Measurements from ENCODE around the gene CSMD2.

DNA sequence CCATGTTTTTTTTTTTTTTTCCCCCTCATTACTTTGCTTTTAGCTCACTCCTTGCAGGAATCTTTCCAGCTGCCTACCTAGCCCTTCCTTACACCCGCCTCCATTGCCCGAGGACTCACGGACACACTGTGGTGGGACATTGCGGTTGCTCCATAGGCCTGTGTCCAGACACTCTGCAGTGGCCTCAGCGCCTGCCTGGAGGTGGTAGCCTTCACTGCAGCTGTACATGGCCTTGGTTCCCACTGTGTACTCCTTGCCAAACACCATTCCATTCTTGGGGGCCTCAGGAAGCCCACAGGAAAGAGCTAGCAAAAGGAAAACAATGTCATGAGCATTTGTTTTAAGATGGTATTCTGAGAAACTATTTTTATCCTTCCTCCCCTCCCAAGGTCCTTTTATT is 592.6 kb downstream of the CSMD2 start:
- TF ChIP-seq JUN (CRISPR knock-in tag; IDR thresholded peaks at IDR 0.05) (no peak), TEAD4 (CRISPR knock-in tag; IDR thresholded peaks at IDR 0.05) (no peak), CREB1 (CRISPR knock-in tag; IDR thresholded peaks at IDR 0.05) (no peak)
- TF ChIP-seq, protein P1, sequence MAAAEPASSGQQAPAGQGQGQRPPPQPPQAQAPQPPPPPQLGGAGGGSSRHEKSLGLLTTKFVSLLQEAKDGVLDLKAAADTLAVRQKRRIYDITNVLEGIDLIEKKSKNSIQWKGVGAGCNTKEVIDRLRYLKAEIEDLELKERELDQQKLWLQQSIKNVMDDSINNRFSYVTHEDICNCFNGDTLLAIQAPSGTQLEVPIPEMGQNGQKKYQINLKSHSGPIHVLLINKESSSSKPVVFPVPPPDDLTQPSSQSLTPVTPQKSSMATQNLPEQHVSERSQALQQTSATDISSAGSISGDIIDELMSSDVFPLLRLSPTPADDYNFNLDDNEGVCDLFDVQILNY (CRISPR knock-in tag; IDR thresholded peaks at IDR 0.05) = no peak
- TF ChIP-seq, protein P2, sequence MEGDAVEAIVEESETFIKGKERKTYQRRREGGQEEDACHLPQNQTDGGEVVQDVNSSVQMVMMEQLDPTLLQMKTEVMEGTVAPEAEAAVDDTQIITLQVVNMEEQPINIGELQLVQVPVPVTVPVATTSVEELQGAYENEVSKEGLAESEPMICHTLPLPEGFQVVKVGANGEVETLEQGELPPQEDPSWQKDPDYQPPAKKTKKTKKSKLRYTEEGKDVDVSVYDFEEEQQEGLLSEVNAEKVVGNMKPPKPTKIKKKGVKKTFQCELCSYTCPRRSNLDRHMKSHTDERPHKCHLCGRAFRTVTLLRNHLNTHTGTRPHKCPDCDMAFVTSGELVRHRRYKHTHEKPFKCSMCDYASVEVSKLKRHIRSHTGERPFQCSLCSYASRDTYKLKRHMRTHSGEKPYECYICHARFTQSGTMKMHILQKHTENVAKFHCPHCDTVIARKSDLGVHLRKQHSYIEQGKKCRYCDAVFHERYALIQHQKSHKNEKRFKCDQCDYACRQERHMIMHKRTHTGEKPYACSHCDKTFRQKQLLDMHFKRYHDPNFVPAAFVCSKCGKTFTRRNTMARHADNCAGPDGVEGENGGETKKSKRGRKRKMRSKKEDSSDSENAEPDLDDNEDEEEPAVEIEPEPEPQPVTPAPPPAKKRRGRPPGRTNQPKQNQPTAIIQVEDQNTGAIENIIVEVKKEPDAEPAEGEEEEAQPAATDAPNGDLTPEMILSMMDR (IDR thresholded peaks at IDR 0.05) = no peak
- TF ChIP-seq, protein P3, sequence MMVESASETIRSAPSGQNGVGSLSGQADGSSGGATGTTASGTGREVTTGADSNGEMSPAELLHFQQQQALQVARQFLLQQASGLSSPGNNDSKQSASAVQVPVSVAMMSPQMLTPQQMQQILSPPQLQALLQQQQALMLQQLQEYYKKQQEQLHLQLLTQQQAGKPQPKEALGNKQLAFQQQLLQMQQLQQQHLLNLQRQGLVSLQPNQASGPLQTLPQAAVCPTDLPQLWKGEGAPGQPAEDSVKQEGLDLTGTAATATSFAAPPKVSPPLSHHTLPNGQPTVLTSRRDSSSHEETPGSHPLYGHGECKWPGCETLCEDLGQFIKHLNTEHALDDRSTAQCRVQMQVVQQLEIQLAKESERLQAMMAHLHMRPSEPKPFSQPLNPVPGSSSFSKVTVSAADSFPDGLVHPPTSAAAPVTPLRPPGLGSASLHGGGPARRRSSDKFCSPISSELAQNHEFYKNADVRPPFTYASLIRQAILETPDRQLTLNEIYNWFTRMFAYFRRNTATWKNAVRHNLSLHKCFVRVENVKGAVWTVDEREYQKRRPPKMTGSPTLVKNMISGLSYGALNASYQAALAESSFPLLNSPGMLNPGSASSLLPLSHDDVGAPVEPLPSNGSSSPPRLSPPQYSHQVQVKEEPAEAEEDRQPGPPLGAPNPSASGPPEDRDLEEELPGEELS (CRISPR knock-in tag; IDR thresholded peaks at IDR 0.05) = no peak
- TF ChIP-seq, protein P4, sequence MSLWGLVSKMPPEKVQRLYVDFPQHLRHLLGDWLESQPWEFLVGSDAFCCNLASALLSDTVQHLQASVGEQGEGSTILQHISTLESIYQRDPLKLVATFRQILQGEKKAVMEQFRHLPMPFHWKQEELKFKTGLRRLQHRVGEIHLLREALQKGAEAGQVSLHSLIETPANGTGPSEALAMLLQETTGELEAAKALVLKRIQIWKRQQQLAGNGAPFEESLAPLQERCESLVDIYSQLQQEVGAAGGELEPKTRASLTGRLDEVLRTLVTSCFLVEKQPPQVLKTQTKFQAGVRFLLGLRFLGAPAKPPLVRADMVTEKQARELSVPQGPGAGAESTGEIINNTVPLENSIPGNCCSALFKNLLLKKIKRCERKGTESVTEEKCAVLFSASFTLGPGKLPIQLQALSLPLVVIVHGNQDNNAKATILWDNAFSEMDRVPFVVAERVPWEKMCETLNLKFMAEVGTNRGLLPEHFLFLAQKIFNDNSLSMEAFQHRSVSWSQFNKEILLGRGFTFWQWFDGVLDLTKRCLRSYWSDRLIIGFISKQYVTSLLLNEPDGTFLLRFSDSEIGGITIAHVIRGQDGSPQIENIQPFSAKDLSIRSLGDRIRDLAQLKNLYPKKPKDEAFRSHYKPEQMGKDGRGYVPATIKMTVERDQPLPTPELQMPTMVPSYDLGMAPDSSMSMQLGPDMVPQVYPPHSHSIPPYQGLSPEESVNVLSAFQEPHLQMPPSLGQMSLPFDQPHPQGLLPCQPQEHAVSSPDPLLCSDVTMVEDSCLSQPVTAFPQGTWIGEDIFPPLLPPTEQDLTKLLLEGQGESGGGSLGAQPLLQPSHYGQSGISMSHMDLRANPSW (CRISPR knock-in tag; conservative IDR thresholded peaks at IDR 0.05; ENCODE audit: low read depth) = no peak
- TF ChIP-seq, protein P5, sequence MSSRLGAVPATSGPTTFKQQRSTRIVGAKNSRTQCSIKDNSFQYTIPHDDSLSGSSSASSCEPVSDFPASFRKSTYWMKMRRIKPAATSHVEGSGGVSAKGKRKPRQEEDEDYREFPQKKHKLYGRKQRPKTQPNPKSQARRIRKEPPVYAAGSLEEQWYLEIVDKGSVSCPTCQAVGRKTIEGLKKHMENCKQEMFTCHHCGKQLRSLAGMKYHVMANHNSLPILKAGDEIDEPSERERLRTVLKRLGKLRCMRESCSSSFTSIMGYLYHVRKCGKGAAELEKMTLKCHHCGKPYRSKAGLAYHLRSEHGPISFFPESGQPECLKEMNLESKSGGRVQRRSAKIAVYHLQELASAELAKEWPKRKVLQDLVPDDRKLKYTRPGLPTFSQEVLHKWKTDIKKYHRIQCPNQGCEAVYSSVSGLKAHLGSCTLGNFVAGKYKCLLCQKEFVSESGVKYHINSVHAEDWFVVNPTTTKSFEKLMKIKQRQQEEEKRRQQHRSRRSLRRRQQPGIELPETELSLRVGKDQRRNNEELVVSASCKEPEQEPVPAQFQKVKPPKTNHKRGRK (CRISPR knock-in tag; IDR thresholded peaks at IDR 0.05; ENCODE audit: borderline replicate concordance) = no peak
- TF ChIP-seq, protein P6, sequence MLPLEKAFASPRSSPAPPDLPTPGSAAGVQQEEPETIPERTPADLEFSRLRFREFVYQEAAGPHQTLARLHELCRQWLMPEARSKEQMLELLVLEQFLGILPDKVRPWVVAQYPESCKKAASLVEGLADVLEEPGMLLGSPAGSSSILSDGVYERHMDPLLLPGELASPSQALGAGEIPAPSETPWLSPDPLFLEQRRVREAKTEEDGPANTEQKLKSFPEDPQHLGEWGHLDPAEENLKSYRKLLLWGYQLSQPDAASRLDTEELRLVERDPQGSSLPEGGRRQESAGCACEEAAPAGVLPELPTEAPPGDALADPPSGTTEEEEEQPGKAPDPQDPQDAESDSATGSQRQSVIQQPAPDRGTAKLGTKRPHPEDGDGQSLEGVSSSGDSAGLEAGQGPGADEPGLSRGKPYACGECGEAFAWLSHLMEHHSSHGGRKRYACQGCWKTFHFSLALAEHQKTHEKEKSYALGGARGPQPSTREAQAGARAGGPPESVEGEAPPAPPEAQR (CRISPR knock-in tag; IDR thresholded peaks at IDR 0.05) = no peak

All from WTC11 (cell line).